Upper lobe of left lung (tissue), 4 donors: ENCODE results near the gene ADCY6.

Experiments
- EP300 ChIP-seq, 4 donors: sonication (generic); formaldehyde crosslinking; IDR thresholded peaks; one replicate each; pipeline ENCODE4 v1.5.1; 2017; ENCODE audit warnings: antibody characterized with exemption in 4 of 4, control low read depth in 2 of 4
- POLR2A ChIP-seq, 4 donors: fragments of 450-650 bp; IDR thresholded peaks; one replicate each; pipeline ENCODE4 v1.5.1; 2016 to 2017; ENCODE audit warnings: antibody characterized with exemption in 4 of 4, mild to moderate bottlenecking in 2 of 4
- TF ChIP-seq, protein P1 (sequence below), 6 experiments: fragments of 450-650 bp in 4 of 6; fragments of 200-600 bp in 2 of 6; sonication (generic) in 2 of 6; IDR thresholded peaks; one replicate each; pipeline ENCODE4 v1.5.1; 2016 to 2019; ENCODE audit warnings: antibody characterized with exemption in 6 of 6

- TF ChIP-seq EP300 (IDR thresholded peaks at IDR 0.05) (no peak), POLR2A (IDR thresholded peaks at IDR 0.05) (peak in 3 of 4 donors; percentile 17 to 43 (median 35))
- TF ChIP-seq, protein P1, sequence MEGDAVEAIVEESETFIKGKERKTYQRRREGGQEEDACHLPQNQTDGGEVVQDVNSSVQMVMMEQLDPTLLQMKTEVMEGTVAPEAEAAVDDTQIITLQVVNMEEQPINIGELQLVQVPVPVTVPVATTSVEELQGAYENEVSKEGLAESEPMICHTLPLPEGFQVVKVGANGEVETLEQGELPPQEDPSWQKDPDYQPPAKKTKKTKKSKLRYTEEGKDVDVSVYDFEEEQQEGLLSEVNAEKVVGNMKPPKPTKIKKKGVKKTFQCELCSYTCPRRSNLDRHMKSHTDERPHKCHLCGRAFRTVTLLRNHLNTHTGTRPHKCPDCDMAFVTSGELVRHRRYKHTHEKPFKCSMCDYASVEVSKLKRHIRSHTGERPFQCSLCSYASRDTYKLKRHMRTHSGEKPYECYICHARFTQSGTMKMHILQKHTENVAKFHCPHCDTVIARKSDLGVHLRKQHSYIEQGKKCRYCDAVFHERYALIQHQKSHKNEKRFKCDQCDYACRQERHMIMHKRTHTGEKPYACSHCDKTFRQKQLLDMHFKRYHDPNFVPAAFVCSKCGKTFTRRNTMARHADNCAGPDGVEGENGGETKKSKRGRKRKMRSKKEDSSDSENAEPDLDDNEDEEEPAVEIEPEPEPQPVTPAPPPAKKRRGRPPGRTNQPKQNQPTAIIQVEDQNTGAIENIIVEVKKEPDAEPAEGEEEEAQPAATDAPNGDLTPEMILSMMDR (IDR thresholded peaks at IDR 0.05), result peak; percentile 99 to 100 (median 100)
Measured at GRCh38 chr12:48814262-48815125, 25.6 kb upstream of the ADCY6 start.
